Right lung (tissue), 5 donors: Measurements from ENCODE around the gene TSKU. TPM values are rescaled to one million over a fixed set of nuclear protein-coding genes. Genes with fewer than 3 reads are reported as not detected.
"Not testable (repeated sequence)": the region's sequence is repeated elsewhere in the genome, so short reads cannot be mapped to it uniquely, and the experiment has no call there.

Experiments used
- DNase-seq, 2 donors: peaks; one replicate each; pipeline ENCODE4 v3.0.0-alpha.2; 2013
- polyA plus RNA-seq, 5 donors: library from polyadenylated mRNA; unstranded; fragments of 120-200 nt; gene quantifications; one replicate each; pipeline versions ENCODE4 v1.2.1 to v1.2.3, GENCODE V29; 2013; ENCODE audit warnings: inconsistent platforms in 1 of 5, low replicate concordance in 1 of 5; ENCODE audit not compliant: insufficient read length in 5 of 5, insufficient read depth in 1 of 5

TSKU gene
- polyA plus RNA-seq, 5 donors = 23.0 to 39.9 (median 25.9) TPM

GRCh38 chr11:76799066-76799804 is 16.1 kb downstream of the TSKU start:
- peak; percentile 86 to 87 for DNase-seq

DNA sequence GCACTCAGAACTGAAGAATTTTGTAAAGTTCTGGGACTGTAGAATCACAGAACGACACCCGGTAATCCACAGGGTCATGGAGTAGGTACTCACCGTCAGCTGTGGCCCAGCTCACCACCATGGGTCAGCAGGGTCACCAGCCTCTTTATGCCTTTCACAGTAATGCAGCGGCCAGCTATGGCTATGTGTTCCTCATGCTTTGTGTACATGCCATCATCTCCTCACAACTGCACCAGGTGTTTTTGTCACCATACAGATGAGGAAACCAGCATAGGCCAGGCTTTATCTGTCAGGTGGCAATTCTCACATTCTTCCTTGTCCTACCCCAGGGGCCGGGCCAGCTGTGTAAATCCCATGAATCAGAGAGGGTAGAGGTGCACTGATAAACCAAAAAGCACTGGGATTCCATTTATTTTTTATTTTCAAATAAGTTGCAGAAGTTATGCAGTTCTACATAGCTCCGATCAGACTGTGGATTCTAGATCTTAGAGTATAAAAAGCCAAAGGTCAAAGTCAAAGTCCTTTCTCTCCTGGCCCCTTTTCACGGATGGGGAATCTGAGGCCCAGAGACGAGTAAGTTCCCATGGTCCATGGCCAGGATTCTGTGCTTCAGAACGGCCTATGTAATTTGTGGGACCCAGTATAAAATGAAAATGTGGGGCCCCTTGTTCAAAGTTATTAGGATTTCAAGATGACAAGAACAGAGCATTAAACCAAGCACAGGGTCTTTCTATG is 17.5 kb downstream of the TSKU start:
- no peak for DNase-seq

GRCh38 chr11:76801225-76801624 is 18.1 kb downstream of the TSKU start:
- no peak for DNase-seq

DNA sequence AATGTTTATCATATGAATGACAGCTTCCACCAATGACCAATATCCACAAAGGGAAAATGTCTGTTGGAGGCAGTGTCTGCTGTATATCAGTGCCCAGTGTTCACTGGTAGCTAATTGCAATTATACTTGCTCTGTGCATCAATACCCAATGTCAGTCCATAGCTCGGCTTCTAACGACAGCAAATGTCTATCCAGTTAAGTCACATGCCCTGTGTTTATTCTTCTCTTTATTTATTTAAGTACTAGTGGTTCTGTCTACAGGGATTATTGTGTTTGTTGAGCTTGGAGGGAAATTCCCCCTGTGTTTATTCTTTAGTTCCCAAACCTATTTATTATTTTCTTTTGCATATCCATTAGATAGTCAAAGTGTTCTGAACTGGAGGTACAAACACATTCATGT is 18.6 kb downstream of the TSKU start:
- no peak for DNase-seq

GRCh38 chr11:76802151-76802550 is 19.0 kb downstream of the TSKU start:
- DNase-seq = no peak

- DNase-seq = no peak
Measured at GRCh38 chr11:76802621-76803020, 19.5 kb downstream of the TSKU start.

DNA sequence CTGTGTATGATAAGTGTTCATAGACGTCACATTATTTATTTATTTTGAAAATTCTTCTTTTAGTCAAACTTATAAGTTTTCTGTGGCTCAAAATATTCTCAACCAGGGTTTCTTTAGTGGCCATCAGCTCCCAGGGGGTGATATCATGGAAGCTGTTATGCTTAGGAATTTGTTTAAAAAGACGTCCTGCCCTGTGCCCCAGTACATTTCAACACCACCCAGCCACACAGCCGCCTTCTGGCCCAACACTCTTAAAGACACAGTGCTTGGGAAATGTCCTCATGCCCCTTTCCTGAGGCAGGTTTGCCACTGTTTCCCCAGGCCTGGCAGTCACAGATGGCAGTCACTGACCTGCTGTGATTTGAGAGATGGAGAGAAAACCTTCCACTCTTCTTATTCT is 19.9 kb downstream of the TSKU start:
- DNase-seq = no peak

DNA sequence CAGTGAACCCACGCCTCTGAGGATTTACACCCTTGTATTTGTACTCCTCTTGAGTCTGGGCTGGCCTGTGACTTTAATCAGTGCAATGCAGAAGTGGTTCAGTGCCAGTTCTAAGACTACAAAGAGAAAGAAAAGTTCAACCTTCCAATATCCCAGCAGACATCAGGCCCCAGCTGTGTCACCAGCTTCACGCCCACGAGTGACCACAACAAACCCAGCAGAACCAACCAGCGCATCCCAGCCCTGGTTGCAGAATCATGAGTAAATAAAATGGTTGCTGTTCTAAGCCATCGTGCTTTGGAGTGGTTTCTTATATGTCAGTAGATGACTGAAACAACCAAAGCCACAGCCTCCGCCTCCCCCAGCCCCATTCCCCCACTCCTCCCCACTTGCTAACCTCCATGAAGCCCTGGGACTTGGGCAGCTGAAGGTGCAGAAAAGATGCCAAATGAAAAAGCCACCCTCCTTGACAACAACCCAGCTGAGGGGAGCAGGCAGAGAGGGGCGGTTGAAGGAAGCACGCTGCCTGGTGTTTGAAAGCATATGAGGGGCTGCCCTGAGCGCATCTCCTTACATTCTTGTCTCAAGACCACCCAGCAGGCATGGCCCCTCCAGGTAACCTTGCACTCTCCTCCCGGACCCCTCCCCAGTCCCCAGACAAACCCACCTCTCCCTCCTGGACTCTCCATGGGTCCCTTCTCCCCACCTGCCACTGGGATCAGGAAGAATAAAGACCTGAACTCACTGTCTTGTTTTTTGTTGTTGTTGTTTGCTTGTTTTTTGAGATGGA is 20.9 kb downstream of the TSKU start:
- DNase-seq = no peak

- no peak for DNase-seq
Measured at GRCh38 chr11:76805206-76805913, 22.2 kb downstream of the TSKU start.

DNA sequence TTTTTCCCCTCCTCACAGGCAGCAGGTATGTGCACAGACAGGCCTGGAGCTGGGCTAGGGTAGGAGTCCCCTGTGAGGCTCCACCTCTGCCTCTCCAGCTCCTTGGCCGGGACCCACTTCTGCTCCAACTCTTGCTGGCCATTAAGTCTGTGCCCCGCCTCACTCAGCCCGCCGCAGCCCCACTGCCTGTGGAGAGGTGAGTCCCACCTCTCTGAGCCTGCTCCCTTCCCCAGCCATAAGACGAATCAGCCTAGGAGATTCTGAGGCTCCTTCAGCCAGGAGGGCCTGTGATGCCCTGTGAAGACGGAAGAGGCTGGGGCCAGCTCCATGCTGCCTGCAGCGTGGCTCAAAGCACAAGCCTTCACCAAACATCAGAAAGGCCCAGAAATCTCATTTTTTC is 23.0 kb downstream of the TSKU start:
- no peak for DNase-seq

DNA sequence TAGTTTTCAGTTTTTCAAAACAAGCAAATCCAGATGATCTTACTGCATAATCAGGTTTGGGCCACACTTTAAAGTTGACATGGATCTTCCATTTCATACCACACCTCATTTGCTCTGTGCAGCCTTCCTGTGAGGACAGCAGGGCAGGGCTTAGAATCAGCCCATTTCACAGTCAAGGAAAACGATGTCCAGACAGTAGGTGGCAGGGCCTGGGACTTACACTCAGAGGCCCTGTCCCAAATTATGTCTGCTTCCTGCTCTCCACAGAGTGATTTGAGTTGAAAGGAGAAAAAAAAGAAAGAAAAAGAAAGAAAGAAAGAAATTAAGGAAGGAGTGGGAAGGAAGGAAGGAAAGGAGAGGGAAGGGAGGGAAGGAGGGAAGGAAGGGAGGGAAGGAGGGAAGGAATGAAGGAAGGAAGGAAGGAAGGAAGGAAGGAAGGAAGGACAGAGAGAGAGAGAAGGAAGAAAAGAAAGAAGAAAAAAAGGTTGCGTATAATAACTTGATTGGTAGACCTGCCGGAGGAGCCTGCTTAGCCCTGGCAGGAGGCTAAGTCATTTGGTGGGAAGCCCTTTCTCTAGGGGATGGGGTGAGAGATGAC is 23.6 kb downstream of the TSKU start:
- no peak for DNase-seq

DNA sequence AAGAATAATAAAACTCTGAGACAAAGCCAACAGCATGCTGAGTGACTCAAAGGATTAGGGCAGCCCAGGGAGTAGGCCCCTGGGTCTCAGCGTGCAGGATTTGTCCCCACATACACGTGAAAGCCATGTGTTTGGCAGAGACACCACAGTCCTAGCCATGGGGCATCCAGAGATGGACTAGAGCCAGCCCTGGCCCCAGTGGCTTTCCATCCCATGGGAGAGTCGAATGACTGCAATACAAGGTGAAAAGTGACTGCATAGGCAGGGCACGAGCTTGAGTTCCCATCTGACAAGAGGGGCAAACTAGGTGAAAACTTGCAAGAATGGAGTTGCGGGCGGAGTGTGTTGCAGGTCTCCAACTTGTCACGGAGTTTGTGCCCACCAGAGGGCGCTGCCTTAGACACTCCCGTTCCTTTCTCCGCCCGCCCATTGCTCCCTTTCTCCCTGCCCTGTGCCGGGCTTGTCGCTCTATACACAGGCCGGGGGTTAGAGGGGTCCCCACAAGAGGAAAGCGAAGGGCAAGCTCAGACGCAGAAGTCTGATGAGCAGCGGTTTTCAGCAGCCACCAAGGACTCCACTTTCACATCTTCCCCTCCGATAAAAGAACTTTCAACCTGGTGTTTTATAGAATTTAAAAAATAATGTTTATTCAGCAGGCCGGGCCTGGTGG is 24.2 kb downstream of the TSKU start:
- DNase-seq = peak; percentile 57 to 73

GRCh38 chr11:76808171-76808570 is 25.0 kb downstream of the TSKU start:
- no peak for DNase-seq

GRCh38 chr11:76808996-76809395 is 25.8 kb downstream of the TSKU start:
- DNase-seq = no peak

- no peak for DNase-seq
Measured at GRCh38 chr11:76810151-76810853, 27.1 kb downstream of the TSKU start.

DNA sequence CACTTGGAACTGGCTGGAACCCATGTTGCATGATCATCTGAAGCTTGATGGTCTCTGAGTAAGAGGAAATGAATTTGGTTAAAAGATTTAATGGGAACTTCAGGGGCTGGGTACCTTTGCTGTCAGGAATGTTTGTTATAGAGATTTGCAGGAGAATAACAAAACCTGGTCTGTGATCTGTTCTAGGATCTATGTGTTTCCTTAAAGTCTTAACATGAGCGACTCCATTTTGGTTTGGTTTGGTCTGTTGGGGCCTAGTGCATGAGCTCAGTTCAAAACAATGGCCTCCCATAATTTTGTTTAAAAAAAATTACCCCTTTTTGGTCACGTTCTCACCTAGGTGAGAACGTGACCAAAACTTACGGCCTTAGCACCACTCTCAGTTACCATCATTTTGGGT is 28.1 kb downstream of the TSKU start:
- no peak for DNase-seq

GRCh38 chr11:76814414-76814813 is 31.3 kb downstream of the TSKU start:
- DNase-seq = no peak

DNA sequence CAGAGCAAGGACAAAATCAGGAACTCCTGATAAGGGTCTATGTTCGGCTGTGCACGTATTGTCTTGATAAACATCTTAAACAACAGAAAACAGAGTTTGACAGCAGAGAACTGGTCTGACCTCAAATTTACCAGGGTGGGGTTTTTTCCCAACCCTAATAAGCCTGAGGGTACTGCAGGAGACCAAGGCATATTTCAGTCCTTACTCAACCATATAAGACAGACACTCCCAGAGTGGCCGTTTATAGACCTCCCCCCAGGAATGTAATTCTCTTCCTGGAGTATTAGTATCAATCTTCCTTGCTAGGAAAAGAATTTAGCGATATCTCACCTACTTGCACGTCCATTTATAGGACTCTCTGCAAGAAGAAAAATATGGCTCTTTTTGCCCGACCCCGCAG is 32.5 kb downstream of the TSKU start:
- not testable (repeated sequence) for DNase-seq

DNA sequence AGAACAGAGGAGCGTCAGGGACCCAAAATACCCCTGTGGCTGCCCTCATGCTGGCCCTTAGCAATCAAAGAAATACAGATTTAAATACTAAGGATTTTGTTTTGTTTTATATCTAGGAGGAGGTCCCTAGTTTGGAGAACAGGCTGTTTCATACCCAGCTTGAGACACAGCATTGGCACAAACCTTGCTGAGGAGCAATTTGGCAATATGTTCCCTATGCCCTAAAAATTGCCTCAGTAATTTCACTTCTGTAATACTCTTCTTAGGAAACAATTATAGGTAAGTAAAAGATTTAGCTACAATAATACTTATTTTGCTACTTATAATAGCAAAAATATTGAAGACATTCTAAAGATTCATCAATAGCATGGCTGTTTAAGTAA is 37.0 kb downstream of the TSKU start:
- no peak for DNase-seq

GRCh38 chr11:76821396-76821795 is 38.2 kb downstream of the TSKU start:
- not testable (repeated sequence) for DNase-seq
